A673 (cell line): Measurements from ENCODE around the gene GRB10.

Experiments
- EZH2 ChIP-seq: fragments of 200-600 bp; sonication (generic); IDR thresholded peaks from 2 replicates; pipeline ENCODE4 v1.6.1; 2017; ENCODE audit warnings: borderline replicate concordance, low read depth, mild to moderate bottlenecking, mixed read lengths, antibody characterized with exemption, low read length; ENCODE audit not compliant: poor library complexity, severe bottlenecking
- TF ChIP-seq, protein P1 (sequence below): fragments of 300-800, 200-600 bp; sonication (generic); conservative IDR thresholded peaks from 2 replicates; pipeline ENCODE4 v1.5.1; 2017; ENCODE audit warnings: low read depth, mild to moderate bottlenecking, antibody characterized with exemption, low read length, moderate library complexity, mixed read lengths

DNA sequence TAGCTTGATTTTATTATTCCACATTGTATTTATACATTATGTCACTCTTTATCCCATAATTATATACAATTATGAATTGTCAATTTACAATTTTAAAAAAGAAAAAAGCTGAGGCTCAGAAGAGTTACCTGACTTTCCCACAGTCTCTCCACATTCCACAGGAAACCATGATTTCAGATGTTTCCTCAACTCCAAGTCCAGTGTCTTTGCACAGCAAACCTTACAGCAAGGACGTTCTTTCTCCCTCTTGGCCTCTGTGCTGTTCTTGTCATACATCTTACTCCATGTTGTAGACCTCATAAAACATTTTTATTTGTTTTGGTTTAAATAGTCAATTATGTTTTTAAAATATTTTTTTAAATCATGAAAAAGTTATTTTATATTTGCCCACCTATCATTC is 34.9 kb upstream of the GRB10 start:
- TF ChIP-seq, protein P1, sequence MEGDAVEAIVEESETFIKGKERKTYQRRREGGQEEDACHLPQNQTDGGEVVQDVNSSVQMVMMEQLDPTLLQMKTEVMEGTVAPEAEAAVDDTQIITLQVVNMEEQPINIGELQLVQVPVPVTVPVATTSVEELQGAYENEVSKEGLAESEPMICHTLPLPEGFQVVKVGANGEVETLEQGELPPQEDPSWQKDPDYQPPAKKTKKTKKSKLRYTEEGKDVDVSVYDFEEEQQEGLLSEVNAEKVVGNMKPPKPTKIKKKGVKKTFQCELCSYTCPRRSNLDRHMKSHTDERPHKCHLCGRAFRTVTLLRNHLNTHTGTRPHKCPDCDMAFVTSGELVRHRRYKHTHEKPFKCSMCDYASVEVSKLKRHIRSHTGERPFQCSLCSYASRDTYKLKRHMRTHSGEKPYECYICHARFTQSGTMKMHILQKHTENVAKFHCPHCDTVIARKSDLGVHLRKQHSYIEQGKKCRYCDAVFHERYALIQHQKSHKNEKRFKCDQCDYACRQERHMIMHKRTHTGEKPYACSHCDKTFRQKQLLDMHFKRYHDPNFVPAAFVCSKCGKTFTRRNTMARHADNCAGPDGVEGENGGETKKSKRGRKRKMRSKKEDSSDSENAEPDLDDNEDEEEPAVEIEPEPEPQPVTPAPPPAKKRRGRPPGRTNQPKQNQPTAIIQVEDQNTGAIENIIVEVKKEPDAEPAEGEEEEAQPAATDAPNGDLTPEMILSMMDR: no peak
- no peak for TF ChIP-seq EZH2
